ENCODE data around the gene PNLIP.

Gene PNLIP

DNA sequence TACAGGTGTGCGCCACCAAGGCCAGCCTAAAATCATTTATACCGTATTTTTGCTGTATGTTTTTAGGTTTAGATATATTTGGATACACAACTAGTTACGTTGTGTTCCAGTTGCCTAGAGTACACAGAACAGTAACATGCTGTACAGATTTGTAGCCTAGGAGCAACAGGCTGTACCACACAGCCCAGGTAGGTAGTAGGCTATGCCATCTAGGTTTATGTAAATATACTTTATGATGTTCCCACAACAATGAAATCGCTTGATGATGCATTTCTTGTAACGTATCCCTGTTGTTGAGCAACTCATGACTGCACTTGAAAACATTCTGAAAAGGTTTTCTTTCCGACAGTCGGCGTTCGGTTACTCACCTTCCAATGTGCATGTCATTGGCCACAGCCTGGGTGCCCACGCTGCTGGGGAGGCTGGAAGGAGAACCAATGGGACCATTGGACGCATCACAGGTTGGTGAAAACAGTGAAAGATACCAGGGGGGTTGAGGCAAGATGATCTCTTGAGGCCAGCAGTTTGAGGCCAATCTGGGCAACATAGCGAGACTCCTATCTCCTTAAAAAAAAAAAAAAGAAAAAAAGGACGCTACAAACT lies 7.7 kb downstream of the PNLIP start:
- DNase-seq (ENCODE audit: low read depth in 1 of 2, low spot score in 1 of 2): no peak
- TF ChIP-seq, protein P1, sequence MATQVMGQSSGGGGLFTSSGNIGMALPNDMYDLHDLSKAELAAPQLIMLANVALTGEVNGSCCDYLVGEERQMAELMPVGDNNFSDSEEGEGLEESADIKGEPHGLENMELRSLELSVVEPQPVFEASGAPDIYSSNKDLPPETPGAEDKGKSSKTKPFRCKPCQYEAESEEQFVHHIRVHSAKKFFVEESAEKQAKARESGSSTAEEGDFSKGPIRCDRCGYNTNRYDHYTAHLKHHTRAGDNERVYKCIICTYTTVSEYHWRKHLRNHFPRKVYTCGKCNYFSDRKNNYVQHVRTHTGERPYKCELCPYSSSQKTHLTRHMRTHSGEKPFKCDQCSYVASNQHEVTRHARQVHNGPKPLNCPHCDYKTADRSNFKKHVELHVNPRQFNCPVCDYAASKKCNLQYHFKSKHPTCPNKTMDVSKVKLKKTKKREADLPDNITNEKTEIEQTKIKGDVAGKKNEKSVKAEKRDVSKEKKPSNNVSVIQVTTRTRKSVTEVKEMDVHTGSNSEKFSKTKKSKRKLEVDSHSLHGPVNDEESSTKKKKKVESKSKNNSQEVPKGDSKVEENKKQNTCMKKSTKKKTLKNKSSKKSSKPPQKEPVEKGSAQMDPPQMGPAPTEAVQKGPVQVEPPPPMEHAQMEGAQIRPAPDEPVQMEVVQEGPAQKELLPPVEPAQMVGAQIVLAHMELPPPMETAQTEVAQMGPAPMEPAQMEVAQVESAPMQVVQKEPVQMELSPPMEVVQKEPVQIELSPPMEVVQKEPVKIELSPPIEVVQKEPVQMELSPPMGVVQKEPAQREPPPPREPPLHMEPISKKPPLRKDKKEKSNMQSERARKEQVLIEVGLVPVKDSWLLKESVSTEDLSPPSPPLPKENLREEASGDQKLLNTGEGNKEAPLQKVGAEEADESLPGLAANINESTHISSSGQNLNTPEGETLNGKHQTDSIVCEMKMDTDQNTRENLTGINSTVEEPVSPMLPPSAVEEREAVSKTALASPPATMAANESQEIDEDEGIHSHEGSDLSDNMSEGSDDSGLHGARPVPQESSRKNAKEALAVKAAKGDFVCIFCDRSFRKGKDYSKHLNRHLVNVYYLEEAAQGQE (IDR thresholded peaks at IDR 0.05; ENCODE audit: insufficient replicate concordance, low read depth): no peak
- TF ChIP-seq SPI1 (IDR thresholded peaks at IDR 0.05; ENCODE audit: borderline replicate concordance, low read depth) (no peak), GABPA (IDR thresholded peaks at IDR 0.05; ENCODE audit: low read depth) (no peak)
- Histone ChIP-seq H3K27ac (replicated peaks) (no peak overlapping the region), H3K27me3 (ENCODE audit: insufficient read depth, poor library complexity, severe bottlenecking) (no peaks in the 10 kb centered on the region), H3K4me3 (replicated peaks; ENCODE audit: insufficient read depth, low read length) (no peak overlapping the region)

- H3K27me3 ChIP-seq (ENCODE audit: insufficient read depth, poor library complexity, severe bottlenecking): no peaks in the 10 kb centered on the region
- TF ChIP-seq CTCF (IDR thresholded peaks at IDR 0.05; ENCODE audit: insufficient read depth, low read length) (no peak), SPI1 (IDR thresholded peaks at IDR 0.05; ENCODE audit: borderline replicate concordance, low read depth) (no peak), GABPA (IDR thresholded peaks at IDR 0.05; ENCODE audit: low read depth) (no peak), POLR2AphosphoS5 (IDR thresholded peaks at IDR 0.05; ENCODE audit: low read depth) (no peak)
- TF ChIP-seq, protein P1 (IDR thresholded peaks at IDR 0.05; ENCODE audit: insufficient replicate concordance, low read depth): no peak
- DNase-seq (ENCODE audit: low read depth in 1 of 2, low spot score in 1 of 2): no peak
- no peak overlapping the region for H3K27ac ChIP-seq (replicated peaks)
- H3K4me3 ChIP-seq (replicated peaks; ENCODE audit: insufficient read depth, low read length): no peak overlapping the region
Measured at GRCh38 chr10:116554628-116555027, 8.9 kb downstream of the PNLIP start.

DNA sequence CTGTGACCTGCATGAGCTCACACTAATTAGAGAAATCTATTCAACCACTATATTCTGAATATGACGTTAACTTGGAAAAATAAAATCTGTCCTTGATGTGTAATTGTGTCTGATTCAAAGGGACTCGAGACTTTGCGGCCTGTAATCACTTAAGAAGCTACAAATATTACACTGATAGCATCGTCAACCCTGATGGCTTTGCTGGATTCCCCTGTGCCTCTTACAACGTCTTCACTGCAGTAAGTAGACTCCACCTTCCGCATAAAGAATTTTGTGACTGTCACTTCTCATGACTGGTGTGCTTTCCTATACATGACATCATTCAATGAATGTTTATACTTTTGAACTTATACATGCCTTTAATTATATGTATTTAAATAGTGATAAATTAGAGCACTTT lies 10.1 kb downstream of the PNLIP start:
- no peak overlapping the region for H3K4me3 ChIP-seq (replicated peaks; ENCODE audit: insufficient read depth, low read length)
- no peaks in the 10 kb centered on the region for H3K27me3 ChIP-seq (ENCODE audit: insufficient read depth, poor library complexity, severe bottlenecking)
- no peak overlapping the region for H3K27ac ChIP-seq (replicated peaks)
- TF ChIP-seq, protein P1 (IDR thresholded peaks at IDR 0.05; ENCODE audit: insufficient replicate concordance, low read depth): no peak
- no peak for TF ChIP-seq POLR2AphosphoS5 (IDR thresholded peaks at IDR 0.05; ENCODE audit: low read depth)
- no peak for TF ChIP-seq GABPA (IDR thresholded peaks at IDR 0.05; ENCODE audit: low read depth)
- TF ChIP-seq SPI1 (IDR thresholded peaks at IDR 0.05; ENCODE audit: borderline replicate concordance, low read depth): no peak
- no peak for TF ChIP-seq CTCF (IDR thresholded peaks at IDR 0.05; ENCODE audit: insufficient read depth, low read length)
- no peak for DNase-seq (ENCODE audit: low read depth in 1 of 2, low spot score in 1 of 2)

All from HL-60 (cell line).